Stromal cell of bone marrow (primary cell): ENCODE data around the gene OR6N2.

ENCODE experiments used
- DNase-seq: peaks from one replicate; pipeline ENCODE4 v3.0.0-alpha.2; 2012; ENCODE audit warnings: low read depth

OR6N2 gene

GRCh38 chr1:158781104-158781503, at the start of gene OR6N2:
Gene OR6N2, minus strand, starts transcription at chr1:158781204. Its CDS starts 3,569 bp downstream, at chr1:158777635.
- no peak for DNase-seq

GRCh38 chr1:158830074-158830677, 49.2 kb upstream of the OR6N2 start:
- DNase-seq, result no peak

GRCh38 chr1:158821723-158822122, 40.7 kb upstream of the OR6N2 start:
- DNase-seq, result no peak

- no peak for DNase-seq
Measured at GRCh38 chr1:158819461-158820443, 38.7 kb upstream of the OR6N2 start.

- DNase-seq, result no peak
Measured at GRCh38 chr1:158818975-158819431, 38.0 kb upstream of the OR6N2 start.

- no peak for DNase-seq
Measured at GRCh38 chr1:158818560-158818959, 37.6 kb upstream of the OR6N2 start.

GRCh38 chr1:158814970-158815369, 34.0 kb upstream of the OR6N2 start:
- no peak for DNase-seq

GRCh38 chr1:158813164-158813563, 32.2 kb upstream of the OR6N2 start:
- no peak for DNase-seq

- DNase-seq, result no peak
Measured at GRCh38 chr1:158812336-158812735, 31.3 kb upstream of the OR6N2 start.

- DNase-seq, result no peak
Measured at GRCh38 chr1:158810311-158810710, 29.3 kb upstream of the OR6N2 start.

- no peak for DNase-seq
Measured at GRCh38 chr1:158809862-158810261, 28.9 kb upstream of the OR6N2 start.

- no peak for DNase-seq
Measured at GRCh38 chr1:158809256-158809655, 28.3 kb upstream of the OR6N2 start.

- no peak for DNase-seq
Measured at GRCh38 chr1:158806916-158807536, 26.0 kb upstream of the OR6N2 start.

- DNase-seq, result no peak
Measured at GRCh38 chr1:158803678-158804077, 22.7 kb upstream of the OR6N2 start.

- DNase-seq, result no peak
Measured at GRCh38 chr1:158801396-158801795, 20.4 kb upstream of the OR6N2 start.

GRCh38 chr1:158800526-158800925, 19.5 kb upstream of the OR6N2 start:
- DNase-seq, result no peak

GRCh38 chr1:158799689-158800088, 18.7 kb upstream of the OR6N2 start:
- DNase-seq, result no peak

GRCh38 chr1:158798531-158798930, 17.5 kb upstream of the OR6N2 start:
- DNase-seq, result no peak

- DNase-seq, result no peak
Measured at GRCh38 chr1:158794247-158794646, 13.2 kb upstream of the OR6N2 start.

GRCh38 chr1:158793604-158794003, 12.6 kb upstream of the OR6N2 start:
- DNase-seq, result no peak

GRCh38 chr1:158771950-158772866, 8.8 kb downstream of the OR6N2 start, which contains the start of gene OR6N1:
Gene OR6N1, minus strand, starts transcription at chr1:158772195. Its CDS starts 5,513 bp downstream, at chr1:158766682.
- DNase-seq, result no peak

- no peak for DNase-seq
Measured at GRCh38 chr1:158754420-158754819, 26.6 kb downstream of the OR6N2 start, which contains the start of gene OR6K6. Gene OR6K6, plus strand, starts transcription at chr1:158754720. Its CDS starts 168 bp downstream, at chr1:158754888.
